Adrenal gland (tissue), 5 donors: ENCODE results near the gene AHI1.

Experiments
- CTCF ChIP-seq, 6 experiments: fragments of 450-650 bp in 4 of 6; fragments of 200-600 bp in 2 of 6; sonication (generic) in 1 of 6; IDR thresholded peaks; 1 replicate in 5 of 6; 2 replicates in 1 of 6; pipeline versions ENCODE4 v1.5.1 to v1.8.0; 2016 to 2021; ENCODE audit warnings: antibody characterized with exemption in 6 of 6, mild to moderate bottlenecking in 2 of 6, moderate library complexity in 1 of 6
- POLR2A ChIP-seq, 2 donors: fragments of 450-650 bp; IDR thresholded peaks; one replicate each; pipeline ENCODE4 v1.6.1; 2017; ENCODE audit warnings: antibody characterized with exemption in 2 of 2, mild to moderate bottlenecking in 2 of 2, moderate library complexity in 1 of 2
- donor health status: DM: no; HTN: no; CAD: no.

DNA sequence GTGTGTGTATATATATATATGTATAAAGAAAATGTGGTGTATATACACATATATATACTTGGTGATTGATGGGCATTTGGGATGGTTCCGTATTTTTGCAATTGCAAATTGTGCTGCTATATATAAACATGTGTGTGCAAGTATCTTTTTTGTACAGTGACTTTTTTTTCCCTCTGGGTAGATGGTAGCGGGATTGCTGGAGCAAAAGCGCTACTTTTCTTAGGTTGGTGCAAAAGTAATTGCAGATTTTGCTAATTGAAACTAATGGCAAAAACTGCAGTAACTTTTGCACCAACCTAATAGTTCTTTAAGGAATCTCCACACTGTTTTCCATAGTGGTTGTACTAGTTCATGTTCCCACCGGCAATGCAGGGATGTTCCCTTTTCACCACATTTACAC is 135.4 kb downstream of the AHI1 start:
- TF ChIP-seq POLR2A (IDR thresholded peaks at IDR 0.05): no peak
- TF ChIP-seq CTCF (IDR thresholded peaks at IDR 0.05): no peak
